ENCODE data around the gene RNASE12.

- TF ChIP-seq, protein P1, sequence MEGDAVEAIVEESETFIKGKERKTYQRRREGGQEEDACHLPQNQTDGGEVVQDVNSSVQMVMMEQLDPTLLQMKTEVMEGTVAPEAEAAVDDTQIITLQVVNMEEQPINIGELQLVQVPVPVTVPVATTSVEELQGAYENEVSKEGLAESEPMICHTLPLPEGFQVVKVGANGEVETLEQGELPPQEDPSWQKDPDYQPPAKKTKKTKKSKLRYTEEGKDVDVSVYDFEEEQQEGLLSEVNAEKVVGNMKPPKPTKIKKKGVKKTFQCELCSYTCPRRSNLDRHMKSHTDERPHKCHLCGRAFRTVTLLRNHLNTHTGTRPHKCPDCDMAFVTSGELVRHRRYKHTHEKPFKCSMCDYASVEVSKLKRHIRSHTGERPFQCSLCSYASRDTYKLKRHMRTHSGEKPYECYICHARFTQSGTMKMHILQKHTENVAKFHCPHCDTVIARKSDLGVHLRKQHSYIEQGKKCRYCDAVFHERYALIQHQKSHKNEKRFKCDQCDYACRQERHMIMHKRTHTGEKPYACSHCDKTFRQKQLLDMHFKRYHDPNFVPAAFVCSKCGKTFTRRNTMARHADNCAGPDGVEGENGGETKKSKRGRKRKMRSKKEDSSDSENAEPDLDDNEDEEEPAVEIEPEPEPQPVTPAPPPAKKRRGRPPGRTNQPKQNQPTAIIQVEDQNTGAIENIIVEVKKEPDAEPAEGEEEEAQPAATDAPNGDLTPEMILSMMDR (IDR thresholded peaks at IDR 0.05) = no peak
- TF ChIP-seq POLR2A (IDR thresholded peaks at IDR 0.05) = no peak
These were observed 8.0 kb downstream of the RNASE12 start for GRCh38 chr14:20583142-20583541.
